ENCODE results near the gene C9. TPM values are rescaled to one million over a fixed set of nuclear protein-coding genes. Genes with fewer than 3 reads are reported as not detected.

The C9 gene
- total RNA-seq, 6 experiments from 2014 or later, result 0.07 to 0.17 TPM; not detected in 4

DNA sequence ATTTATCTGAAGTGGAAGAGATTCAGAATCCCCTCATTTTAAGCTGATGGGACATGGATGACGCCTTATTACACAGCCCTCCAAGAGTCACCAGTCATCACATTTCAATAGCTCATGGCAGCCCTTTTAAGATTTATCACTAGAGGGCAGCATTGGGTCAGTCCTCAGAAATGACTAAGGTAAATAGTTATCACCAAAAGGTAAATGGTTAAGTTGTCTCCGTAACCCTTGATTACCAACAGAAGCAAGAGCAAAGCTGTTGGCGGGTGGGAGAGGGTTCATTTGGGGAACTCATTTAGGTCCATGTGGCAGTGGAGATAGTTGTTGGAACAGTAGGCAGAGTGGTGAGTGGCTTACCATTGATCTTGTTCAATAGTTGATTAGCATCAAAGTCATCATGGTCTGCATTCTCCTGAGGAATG, 12.0 kb upstream of the C9 start:
- Mint-ChIP-seq H3K27me3 (ENCODE audit: insufficient read depth) (peaks cover 8% of the 10 kb centered on the region), H3K27ac (peak overlapping the region; percentile 70), H3K4me1 (ENCODE audit: low read depth) (peaks cover 30% of the 10 kb centered on the region), H3K9me3 (no peaks in the 10 kb centered on the region), H3K4me3 (no peak overlapping the region), H3K36me3 (ENCODE audit: low read depth) (peaks cover 79% of the 10 kb centered on the region)
- TF ChIP-seq, protein P1, sequence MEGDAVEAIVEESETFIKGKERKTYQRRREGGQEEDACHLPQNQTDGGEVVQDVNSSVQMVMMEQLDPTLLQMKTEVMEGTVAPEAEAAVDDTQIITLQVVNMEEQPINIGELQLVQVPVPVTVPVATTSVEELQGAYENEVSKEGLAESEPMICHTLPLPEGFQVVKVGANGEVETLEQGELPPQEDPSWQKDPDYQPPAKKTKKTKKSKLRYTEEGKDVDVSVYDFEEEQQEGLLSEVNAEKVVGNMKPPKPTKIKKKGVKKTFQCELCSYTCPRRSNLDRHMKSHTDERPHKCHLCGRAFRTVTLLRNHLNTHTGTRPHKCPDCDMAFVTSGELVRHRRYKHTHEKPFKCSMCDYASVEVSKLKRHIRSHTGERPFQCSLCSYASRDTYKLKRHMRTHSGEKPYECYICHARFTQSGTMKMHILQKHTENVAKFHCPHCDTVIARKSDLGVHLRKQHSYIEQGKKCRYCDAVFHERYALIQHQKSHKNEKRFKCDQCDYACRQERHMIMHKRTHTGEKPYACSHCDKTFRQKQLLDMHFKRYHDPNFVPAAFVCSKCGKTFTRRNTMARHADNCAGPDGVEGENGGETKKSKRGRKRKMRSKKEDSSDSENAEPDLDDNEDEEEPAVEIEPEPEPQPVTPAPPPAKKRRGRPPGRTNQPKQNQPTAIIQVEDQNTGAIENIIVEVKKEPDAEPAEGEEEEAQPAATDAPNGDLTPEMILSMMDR (IDR thresholded peaks at IDR 0.05), result peak; percentile 86
- peak; percentile 55 for DNase-seq

DNA sequence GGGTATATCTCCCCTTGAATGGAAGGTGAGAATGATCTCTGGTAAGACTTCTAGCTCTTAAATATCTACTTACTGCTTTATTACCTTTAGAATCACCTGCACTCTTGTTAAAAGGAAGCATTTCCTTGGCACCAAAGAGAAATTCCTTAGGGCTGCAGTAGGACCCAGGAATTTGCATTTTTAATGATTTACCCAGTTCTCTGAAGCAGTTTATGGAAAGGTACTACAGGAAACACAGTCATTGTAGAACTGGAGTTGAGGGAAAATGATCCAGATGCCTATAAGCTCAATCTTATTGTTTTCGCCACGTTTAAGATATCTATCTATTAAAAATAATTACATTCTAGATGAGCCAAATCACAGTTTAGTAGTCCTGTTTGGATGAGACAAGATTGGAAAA, 9.5 kb upstream of the C9 start:
- DNase-seq, result no peak
- no peak overlapping the region; the same call in 1 of the 2 replicates for H3K4me3 Mint-ChIP-seq
- peaks cover 21% of the 10 kb centered on the region for H3K4me1 Mint-ChIP-seq (ENCODE audit: low read depth)
- TF ChIP-seq, protein P1 (IDR thresholded peaks at IDR 0.05), result no peak
- H3K27me3 Mint-ChIP-seq (ENCODE audit: insufficient read depth), result peaks cover 12% of the 10 kb centered on the region
- no peak overlapping the region for H3K27ac Mint-ChIP-seq
- H3K36me3 Mint-ChIP-seq (ENCODE audit: low read depth), result peaks cover 76% of the 10 kb centered on the region
- no peaks in the 10 kb centered on the region for H3K9me3 Mint-ChIP-seq

DNA sequence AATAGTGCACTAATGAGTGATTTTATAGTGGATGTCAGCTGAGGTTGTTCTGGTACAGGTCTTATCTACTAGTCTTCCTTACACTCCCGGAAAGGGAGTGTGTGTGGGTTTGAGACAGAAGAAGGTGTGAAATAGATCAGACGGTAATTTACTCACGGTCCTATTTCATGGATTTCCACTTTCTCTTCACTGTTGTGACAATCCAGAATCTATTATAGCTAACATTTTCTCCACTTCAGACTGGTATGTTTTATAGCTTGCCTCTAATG, 7.0 kb upstream of the C9 start:
- Mint-ChIP-seq H3K27me3 (ENCODE audit: insufficient read depth) (peaks cover 19% of the 10 kb centered on the region), H3K36me3 (ENCODE audit: low read depth) (peaks cover 59% of the 10 kb centered on the region), H3K27ac (no peak overlapping the region), H3K4me1 (ENCODE audit: low read depth) (peaks cover 15% of the 10 kb centered on the region; the same call in 1 of the 2 replicates), H3K4me3 (no peak overlapping the region), H3K9me3 (no peaks in the 10 kb centered on the region)
- TF ChIP-seq, protein P1 (IDR thresholded peaks at IDR 0.05), result no peak
- DNase-seq, result no peak

DNA sequence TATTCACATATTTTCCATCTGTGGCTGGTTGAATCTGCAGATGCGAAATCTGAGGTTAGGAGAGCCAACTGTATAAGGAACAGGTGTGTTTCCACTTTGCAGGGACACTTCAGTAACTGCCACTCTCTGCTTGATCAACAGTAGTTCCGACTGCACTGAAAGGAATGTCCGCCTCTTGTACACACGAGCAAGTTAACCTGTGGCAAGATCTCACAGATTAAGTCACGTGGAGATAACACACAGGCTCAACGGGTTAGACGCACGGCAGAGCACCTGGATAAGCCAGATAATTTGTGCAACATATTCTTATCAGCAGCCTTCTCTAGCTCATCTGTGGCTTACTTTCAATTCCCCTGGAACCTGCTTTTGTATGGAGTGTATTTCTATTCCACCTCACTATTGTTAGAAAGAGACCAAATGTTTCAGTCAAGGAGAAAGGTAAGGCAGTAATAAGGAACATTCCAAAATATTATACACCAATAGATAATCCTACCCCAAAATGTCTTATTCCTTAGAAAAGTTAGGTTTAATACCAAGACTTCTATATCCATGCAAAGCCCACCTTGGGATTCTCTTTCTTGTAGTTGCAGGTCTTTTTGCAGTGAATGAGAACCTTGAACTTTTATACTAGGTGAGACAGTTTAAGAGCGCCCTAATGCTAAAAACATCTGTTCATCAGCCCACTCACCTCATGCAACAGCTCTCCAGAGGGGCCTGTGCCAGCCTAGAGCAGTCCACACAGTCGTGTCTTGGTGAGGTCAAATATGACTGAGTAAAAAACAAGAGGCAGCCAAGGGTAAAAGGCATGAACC, 6.5 kb upstream of the C9 start:
- TF ChIP-seq, protein P1 (IDR thresholded peaks at IDR 0.05), result no peak
- no peaks in the 10 kb centered on the region for H3K9me3 Mint-ChIP-seq
- no peak for DNase-seq
- peaks cover 15% of the 10 kb centered on the region; the same call in 1 of the 2 replicates for H3K4me1 Mint-ChIP-seq (ENCODE audit: low read depth)
- H3K27me3 Mint-ChIP-seq (ENCODE audit: insufficient read depth), result peaks cover 24% of the 10 kb centered on the region
- H3K27ac Mint-ChIP-seq, result peak overlapping the region; percentile 48
- peaks cover 57% of the 10 kb centered on the region for H3K36me3 Mint-ChIP-seq (ENCODE audit: low read depth)
- no peak overlapping the region for H3K4me3 Mint-ChIP-seq

DNA sequence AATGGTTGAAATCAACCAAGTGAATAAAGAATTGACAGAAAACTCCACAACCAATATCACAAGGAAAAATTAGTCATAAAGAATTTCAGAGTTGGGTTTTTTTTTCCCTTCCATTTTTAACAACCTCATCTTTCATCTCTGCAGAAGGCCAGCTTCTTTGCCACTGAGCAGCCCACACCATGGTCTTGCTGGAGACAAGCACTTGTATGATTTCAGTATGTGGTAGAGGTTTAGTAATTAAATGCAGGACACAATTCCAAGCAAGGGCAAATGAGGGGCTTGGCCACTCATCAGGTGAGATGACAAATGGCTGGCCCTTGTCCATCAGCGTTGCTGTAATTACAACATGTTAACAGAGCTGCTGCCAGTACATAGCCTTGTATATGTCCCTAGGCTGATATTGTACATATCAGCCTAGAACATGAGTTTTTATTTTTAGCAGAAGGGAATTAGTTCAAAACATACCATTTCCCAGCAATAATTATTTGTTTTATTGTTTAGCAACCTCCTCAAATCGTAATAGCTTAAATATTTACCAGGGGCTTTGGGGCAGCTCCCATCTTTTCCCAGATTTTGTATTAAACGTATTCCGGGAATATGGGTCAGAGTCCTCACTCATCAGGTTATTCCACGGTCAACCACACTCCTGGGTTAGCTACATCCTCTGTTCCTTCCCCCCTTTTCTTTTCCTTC, 5.0 kb upstream of the C9 start:
- no peak overlapping the region for H3K4me3 Mint-ChIP-seq
- peaks cover 44% of the 10 kb centered on the region for H3K36me3 Mint-ChIP-seq (ENCODE audit: low read depth)
- DNase-seq, result no peak
- TF ChIP-seq, protein P1 (IDR thresholded peaks at IDR 0.05), result no peak
- H3K27me3 Mint-ChIP-seq (ENCODE audit: insufficient read depth), result peaks cover 27% of the 10 kb centered on the region
- no peaks in the 10 kb centered on the region for H3K9me3 Mint-ChIP-seq
- peaks cover 15% of the 10 kb centered on the region; the same call in 1 of the 2 replicates for H3K4me1 Mint-ChIP-seq (ENCODE audit: low read depth)
- peak overlapping the region; percentile 54 for H3K27ac Mint-ChIP-seq
